Measurements from ENCODE around the gene GARIN5A.

GARIN5A gene

GRCh38 chr19:50432221-50433028 is 44.2 kb downstream of the GARIN5A start, which contains the start of gene MYBPC2:
Gene MYBPC2 (plus strand): TSS chr19:50432892. CDS start chr19:50432954, 62 bp downstream.
- DNase-seq = no peak

DNA sequence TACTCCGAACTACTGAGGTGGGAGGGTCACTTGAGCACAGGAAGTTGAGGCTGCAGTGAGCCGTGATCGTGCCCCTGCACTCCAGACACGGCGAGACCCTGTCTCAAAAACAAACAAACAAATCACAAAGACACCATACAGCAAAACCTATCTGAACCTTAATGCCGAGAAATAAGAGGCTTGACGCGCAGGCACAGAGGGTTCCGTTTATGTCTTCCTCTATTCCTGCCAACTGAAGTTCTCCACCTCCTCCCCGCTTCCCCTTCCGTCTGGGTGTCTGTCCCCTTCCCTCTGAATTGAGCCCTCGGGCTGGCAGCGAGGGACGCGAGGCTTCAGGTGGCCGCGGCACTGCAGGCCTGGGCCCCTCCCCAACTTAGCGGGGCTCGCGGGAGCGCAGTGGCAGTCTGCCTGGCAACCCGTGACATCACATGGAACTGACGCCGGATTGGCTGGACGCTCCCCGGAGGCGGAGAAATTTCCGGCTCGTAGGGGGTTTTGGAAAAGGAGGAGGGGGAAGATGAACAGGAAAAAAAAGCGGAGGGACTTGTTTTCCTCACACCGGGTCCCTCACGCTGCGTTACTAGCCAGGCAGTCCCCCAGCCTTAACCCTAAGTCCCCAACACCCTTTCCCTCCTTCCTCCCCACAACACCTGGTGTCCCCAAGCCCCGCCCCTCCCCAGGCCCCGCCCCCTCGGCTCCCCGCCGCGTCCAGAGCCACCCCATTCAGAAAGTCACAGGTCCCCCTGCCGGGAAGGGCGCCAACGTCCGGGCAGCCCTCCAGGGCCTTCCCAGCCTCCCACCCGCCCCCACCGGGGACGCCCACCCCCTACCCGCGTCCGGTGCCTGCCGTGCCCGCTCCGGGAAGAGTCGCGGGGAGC is 45.1 kb downstream of the GARIN5A start:
- DNase-seq = peak; percentile 67 to 86

DNA sequence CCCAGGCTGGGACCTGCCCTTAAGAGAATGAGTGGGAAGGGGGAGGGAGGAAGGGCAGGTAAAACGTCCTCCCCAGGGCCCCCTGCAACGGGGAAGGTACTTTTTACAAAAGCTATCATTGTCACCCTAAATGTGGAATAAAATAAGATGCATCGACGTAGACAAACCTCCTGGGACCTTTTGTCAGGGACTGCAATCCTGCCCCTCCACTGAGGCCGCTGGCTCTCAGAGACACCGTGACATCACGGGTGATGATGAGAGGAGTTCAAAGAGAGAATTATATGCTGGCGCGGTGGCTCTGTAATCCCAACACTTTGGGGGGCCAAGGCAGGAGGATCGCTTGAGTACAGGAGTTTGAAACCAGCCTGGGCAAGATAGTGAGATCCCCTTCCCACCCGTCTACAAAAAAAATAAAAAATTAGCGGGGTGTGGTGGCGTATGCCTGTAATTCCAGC is 45.7 kb downstream of the GARIN5A start:
- no peak for DNase-seq

GRCh38 chr19:50428772-50429463 is 47.7 kb downstream of the GARIN5A start:
- no peak for DNase-seq

- peak; percentile 49 to 58 for DNase-seq
Observed at GRCh38 chr19:50427997-50428425, 48.6 kb downstream of the GARIN5A start.

- DNase-seq = no peak
Observed at GRCh38 chr19:50427318-50427925, 49.2 kb downstream of the GARIN5A start.

DNA sequence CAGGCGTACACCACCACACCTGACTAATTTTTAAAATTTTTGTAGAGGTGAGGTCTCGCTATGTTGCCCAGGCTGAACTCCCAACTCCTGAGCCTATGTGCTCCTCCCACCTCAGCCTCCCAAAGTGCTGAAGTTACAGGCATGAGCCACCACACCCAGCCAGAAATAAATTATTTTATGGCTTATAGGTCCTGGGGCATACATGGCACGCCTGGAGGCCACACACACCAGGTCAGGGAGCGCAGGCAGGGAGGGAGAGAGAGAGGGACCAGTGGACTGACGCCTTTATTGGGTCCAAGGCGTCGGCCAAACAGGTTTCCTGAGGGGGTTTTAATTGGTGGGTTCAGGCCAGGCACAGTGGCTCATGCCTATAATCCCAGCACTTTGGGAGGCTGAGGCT is 51.1 kb downstream of the GARIN5A start:
- no peak for DNase-seq

DNA sequence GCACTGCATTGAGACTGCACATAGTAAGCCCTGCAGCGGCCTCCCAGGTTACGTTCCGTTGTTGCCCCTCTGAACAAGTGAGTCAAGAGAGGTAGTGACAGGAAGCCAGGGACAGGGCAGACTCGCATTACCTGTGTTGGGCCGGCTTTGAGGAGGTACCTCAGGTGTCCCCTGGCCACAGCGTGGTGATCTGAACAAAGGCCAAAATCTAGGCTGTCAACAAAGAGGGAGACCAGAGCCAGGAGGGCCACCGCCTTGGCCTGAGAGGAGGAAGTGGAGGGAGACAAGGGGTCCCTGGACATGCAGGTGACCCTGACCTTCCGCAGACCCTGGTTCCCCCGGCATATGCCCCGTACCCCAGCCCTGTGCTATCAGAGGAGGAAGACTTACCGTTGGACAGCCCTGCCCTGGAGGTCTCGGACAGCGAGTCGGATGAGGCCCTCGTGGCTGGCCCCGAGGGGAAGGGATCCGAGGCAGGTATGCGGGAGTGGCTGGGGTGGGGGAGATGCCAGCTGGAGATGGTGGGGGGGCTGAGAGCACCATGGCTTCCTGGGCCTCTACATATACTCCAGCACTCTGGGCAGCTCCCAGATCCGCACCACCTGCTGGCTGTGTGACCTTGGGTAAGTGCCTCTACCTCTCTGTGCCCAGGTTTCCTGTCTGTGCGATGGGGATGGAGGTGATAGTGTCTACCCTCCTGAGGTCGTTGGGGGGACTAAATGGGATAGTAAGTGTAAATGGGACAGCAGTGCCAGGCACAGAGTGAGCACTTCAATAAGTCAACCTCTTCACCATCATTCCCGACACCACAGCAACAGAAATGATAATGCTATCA is 53.2 kb downstream of the GARIN5A start:
- DNase-seq = no peak

DNA sequence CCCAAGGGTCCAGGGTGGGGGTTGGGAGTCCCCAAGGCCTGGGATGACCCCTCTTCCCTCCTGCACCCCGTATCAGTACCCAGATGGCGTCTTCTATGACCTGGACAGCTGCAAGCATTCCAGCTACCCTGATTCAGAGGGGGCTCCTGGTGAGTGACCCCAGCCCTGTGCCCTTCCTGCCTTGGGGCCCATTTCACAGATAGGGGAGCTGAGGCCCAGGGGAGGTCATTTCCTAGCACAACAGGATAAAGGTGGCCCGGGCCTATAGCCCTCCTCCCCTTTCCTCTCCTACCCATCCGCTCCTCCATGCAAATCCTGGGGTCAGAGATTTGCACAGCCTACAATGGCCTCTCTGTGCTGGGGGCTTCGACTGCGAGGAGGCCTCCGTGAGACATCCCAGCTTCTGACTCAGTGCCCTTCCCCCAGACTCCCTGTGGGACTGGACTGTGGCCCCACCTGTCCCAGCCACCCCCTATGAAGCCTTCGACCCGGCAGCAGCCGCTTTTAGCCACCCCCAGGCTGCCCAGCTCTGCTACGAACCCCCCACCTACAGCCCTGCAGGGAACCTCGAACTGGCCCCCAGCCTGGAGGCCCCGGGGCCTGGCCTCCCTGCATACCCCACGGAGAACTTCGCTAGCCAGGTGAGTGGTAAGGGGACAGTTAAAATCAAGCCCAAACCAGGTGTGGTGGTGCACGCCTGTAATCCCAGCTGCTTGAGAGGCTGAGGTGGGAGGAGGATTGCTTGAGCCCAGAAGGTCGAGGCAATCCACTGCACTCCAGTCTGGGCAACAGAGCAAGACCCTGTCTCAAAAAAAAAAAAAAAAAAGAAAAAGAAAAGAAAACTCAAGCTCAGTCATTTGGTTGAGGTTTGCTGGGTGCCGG is 54.0 kb downstream of the GARIN5A start:
- DNase-seq = no peak

DNA sequence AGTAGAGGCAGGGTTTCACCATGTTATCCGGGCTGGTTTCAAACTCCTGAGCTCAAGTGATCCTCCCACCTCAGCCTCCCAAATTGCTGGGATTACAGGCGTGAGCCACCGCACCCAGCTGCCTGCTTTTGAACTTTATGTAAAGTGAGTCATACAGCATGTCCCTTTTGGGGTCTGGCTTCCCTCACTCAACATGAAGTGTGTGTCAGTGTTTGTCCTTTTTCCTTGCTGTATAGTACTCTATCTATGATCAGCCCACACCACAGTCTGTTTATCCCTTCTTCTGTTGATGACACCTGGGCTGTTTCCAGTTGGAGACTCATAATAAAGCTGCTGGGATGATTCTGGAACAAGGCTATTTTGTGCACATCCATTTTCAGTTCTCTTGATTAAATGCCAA is 55.8 kb downstream of the GARIN5A start:
- no peak for DNase-seq

- DNase-seq = no peak
Observed at GRCh38 chr19:50420127-50420526, 56.5 kb downstream of the GARIN5A start.

GRCh38 chr19:50419580-50420035 is 57.0 kb downstream of the GARIN5A start:
- DNase-seq = no peak

GRCh38 chr19:50419022-50419579 is 57.5 kb downstream of the GARIN5A start:
- no peak for DNase-seq

- DNase-seq = no peak
Observed at GRCh38 chr19:50418176-50419021, 58.2 kb downstream of the GARIN5A start, which contains the start of gene SPIB. Gene SPIB (plus strand): TSS chr19:50418938. CDS start chr19:50418963, 25 bp downstream.

GRCh38 chr19:50417111-50418081 is 59.3 kb downstream of the GARIN5A start:
- no peak for DNase-seq

Data from bone marrow (tissue), 2 donors.